GM21576 (cell line): Measurements from ENCODE around the gene ABCA8.
"Not testable (repeated sequence)": the region's sequence is repeated elsewhere in the genome, so short reads cannot be mapped to it uniquely, and the experiment has no call there.

Experiments used
- ATAC-seq: cut with Tn5 transposase; IDR thresholded peaks from one replicate; pipeline ENCODE4 v1.9.1; 2021; ENCODE audit warnings: mild to moderate bottlenecking, moderate library complexity; ENCODE audit not compliant: unreplicated experiment

The ABCA8 gene

GRCh38 chr17:68955181-68955841 is at the start of gene ABCA8:
TSS of gene ABCA8 (minus strand) at chr17:68955392. CDS start at chr17:68942034, 13,358 bp downstream.
- ATAC-seq, result no peak

- not testable (repeated sequence) for ATAC-seq
Observed at GRCh38 chr17:69004759-69005158, 49.6 kb upstream of the ABCA8 start.

GRCh38 chr17:68999743-69000142 is 44.6 kb upstream of the ABCA8 start:
- not testable (repeated sequence) for ATAC-seq

GRCh38 chr17:68993112-68993511 is 37.9 kb upstream of the ABCA8 start:
- no peak for ATAC-seq

GRCh38 chr17:68987966-68988365 is 32.8 kb upstream of the ABCA8 start:
- no peak for ATAC-seq

GRCh38 chr17:68981288-68981687 is 26.1 kb upstream of the ABCA8 start:
- no peak for ATAC-seq

- ATAC-seq, result no peak
Observed at GRCh38 chr17:68973098-68973846, 18.1 kb upstream of the ABCA8 start.

- ATAC-seq, result no peak
Observed at GRCh38 chr17:68972119-68972704, 17.0 kb upstream of the ABCA8 start.

GRCh38 chr17:68969101-68969500 is 13.9 kb upstream of the ABCA8 start:
- no peak for ATAC-seq

- no peak for ATAC-seq
Observed at GRCh38 chr17:68963958-68964357, 8.8 kb upstream of the ABCA8 start.

GRCh38 chr17:68961214-68961882 is 6.2 kb upstream of the ABCA8 start:
- ATAC-seq, result no peak

GRCh38 chr17:68959117-68959516 is 3.9 kb upstream of the ABCA8 start:
- ATAC-seq, result not testable (repeated sequence)

GRCh38 chr17:68957944-68958343 is 2.8 kb upstream of the ABCA8 start:
- ATAC-seq, result no peak

- no peak for ATAC-seq
Observed at GRCh38 chr17:68954146-68954896, 871 bp downstream of the ABCA8 start.

GRCh38 chr17:68953340-68953997 is 1.7 kb downstream of the ABCA8 start:
- no peak for ATAC-seq

- ATAC-seq, result no peak
Observed at GRCh38 chr17:68950725-68951124, 4.5 kb downstream of the ABCA8 start.

GRCh38 chr17:68947868-68948267 is 7.3 kb downstream of the ABCA8 start:
- not testable (repeated sequence) for ATAC-seq

GRCh38 chr17:68944435-68945035 is 10.7 kb downstream of the ABCA8 start:
- ATAC-seq, result no peak

- not testable (repeated sequence) for ATAC-seq
Observed at GRCh38 chr17:68943812-68944182, 11.4 kb downstream of the ABCA8 start.
